Stimulated activated CD8-positive, alpha-beta memory T cell treated with anti-CD3 and anti-CD28 coated beads, Interleukin-7, amount 100 ng/mL, for 1 hour (primary cell): ENCODE measurements around the gene RILPL1.
"Not testable (repeated sequence)": the region's sequence is repeated elsewhere in the genome, so short reads cannot be mapped to it uniquely, and the experiment has no call there.

Experiments
- DNase-seq, 2 donors: peaks; one replicate each; pipeline ENCODE4 v3.0.0-alpha.2; 2020; ENCODE audit warnings: low read depth in 2 of 2

Gene RILPL1

GRCh38 chr12:123533672-123534643 is at the start of gene RILPL1:
Gene RILPL1 (minus strand): TSS chr12:123533719. CDS start chr12:123533482, 237 bp downstream.
- DNase-seq = peak in 1 of 2 donors; percentile 12

DNA sequence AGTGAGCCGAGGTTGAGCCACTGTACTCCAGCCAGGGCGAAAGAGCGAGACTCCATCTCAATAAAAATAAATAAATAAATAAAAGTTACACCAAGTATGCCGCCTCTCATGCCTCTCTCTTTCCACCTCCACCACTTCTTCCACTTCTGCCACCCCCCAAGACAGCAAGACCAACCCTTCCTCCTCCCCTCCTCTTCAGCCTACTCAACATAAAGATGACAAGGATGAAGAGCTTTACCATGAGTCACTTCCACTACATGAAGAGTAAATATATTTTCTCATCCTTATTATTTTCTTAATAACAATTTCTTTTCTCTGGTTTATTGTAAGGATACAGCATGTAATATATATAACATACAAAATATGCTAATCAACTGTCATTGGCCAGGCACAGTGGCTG is 47.3 kb upstream of the RILPL1 start:
- DNase-seq = no peak

GRCh38 chr12:123578829-123579228 is 45.3 kb upstream of the RILPL1 start:
- not testable (repeated sequence) for DNase-seq

DNA sequence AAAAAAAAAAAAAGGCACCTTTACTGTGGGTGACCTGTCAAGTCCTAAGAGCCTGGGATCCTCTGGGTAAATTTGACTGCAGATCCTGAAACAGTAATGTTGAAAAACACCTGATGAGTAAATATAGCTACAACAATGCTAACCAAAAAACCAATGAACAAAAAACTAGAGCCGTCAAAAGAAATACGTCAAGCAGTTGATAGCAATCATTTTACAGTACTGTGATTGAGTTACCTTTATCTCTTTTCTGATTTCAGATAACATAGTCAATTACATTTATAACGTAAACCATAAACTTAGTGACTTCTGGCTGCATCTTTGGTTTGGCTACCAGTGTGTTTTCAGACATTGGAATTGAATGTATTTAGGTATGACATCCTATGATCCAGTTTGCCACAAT is 44.7 kb upstream of the RILPL1 start:
- DNase-seq = no peak

- DNase-seq = no peak
These were observed 43.1 kb upstream of the RILPL1 start for GRCh38 chr12:123576611-123577010.

DNA sequence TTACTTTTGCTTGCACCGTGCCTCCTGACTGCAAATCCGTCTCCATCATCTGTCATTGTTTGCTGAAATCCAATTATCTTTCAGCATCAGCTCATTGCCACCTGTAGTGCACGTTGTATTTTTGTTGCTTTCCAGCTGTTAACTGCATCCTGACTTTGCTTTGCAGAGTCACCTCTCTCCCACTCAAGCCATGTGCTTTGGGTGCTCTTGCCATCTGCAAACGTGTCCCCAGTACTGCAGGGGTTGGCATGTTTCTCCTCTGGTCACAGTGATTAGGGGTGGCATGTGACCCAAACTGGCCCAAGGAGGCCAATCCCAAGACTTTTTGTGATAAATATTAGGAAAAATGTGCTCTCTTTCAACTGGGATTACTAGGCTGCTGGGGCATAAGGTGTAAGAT is 40.4 kb upstream of the RILPL1 start:
- DNase-seq = no peak

GRCh38 chr12:123572391-123572790 is 38.9 kb upstream of the RILPL1 start:
- no peak for DNase-seq

DNA sequence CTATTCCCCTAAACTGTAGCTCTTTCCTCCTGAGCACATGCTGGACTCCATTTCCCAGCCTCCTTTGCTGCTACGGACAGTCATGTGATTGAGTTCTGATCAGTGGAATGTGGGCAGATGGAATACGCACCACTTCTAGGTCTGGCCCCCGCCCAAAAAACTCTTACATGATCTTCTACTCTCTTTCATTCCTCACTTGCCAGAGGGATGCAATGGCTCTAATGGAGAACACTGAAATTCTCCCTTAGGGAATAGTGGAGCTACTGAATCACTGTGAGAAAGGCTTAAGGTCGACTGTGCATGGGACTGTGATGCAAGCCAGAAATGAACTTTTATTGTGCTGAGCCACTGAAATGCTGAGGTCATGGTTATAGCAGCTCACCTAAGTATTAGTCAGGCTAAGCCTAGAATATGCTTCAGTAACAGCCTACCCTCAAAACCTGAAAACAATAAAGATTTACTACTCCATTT is 37.9 kb upstream of the RILPL1 start:
- DNase-seq = no peak

DNA sequence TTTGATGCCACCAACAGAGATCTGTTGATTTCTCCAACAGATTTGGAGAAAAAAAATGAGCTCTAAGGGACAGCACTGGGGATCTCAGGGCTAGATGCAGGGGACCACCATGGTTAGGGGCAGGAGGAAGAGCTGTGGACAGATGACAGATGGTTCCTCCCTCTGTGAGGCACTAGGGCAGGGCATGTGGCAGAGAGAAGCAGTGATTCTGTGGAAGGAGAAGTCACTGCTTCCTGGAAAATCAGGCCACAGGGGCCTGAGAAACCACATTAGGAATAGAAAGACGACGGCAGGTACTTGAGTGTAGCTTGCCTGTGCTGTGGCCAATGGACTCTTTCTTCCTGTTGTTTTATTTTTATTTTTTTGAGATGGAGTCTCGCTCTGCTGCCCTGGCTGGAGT is 25.9 kb upstream of the RILPL1 start:
- no peak for DNase-seq

- DNase-seq = not testable (repeated sequence)
These were observed 25.0 kb upstream of the RILPL1 start for GRCh38 chr12:123558487-123558886.

DNA sequence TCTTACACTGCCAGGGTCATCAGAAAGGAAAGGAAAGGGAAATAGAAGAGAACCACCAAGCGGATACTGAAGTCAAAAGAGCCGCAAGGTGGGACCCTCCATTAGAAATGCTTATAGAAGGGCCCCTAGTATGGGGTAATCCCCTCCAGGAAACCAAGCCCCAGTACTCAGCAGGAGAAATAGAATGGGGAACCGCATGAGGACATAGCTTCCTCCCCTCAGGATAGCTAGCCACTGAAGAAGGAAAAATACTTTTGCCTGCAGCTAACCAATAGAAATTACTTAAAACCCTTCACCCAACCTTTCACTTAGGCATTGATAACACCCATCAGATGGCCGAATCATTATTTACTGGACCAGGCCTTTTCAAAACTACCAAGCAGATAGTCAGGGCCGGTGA is 21.3 kb upstream of the RILPL1 start:
- DNase-seq = not testable (repeated sequence)

GRCh38 chr12:123554136-123554535 is 20.6 kb upstream of the RILPL1 start:
- not testable (repeated sequence) for DNase-seq

DNA sequence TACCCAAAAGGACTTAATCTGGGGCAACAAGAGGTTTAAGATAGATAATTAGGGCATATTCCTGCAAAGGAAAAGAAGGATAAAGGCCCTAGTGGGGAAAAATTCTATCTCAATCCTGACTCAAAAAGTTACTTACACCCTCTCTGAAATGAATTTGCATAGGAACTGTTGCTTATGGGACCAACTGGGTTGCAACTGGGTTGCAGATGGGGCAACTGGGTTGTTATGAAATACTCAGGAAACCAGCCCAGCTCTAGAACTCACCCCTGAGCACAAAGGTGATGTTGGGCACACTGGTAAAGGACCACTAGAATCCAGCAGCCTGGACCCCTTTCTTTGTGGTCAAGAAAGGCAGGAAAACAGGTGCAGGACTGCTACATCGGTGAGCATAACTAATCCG is 17.2 kb upstream of the RILPL1 start:
- no peak for DNase-seq

DNA sequence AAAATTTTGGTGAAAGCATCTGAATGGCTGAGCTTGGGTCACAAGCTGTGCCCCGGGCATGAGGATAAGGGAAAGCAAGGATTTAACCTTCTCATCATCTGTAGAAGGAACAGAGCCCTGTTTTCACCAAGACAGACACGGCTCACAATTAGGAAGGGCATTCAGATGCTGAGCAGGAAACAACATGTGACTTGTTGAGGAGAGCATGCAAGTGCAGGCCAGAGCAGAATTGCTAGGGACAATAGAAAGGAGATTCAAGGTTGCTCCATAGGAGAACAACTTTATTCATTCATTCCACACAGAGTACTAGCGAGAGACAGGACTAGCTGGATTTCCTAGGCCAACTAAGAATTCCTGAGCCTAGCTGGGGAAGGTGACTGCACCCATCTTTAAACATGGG is 14.6 kb upstream of the RILPL1 start:
- no peak for DNase-seq

DNA sequence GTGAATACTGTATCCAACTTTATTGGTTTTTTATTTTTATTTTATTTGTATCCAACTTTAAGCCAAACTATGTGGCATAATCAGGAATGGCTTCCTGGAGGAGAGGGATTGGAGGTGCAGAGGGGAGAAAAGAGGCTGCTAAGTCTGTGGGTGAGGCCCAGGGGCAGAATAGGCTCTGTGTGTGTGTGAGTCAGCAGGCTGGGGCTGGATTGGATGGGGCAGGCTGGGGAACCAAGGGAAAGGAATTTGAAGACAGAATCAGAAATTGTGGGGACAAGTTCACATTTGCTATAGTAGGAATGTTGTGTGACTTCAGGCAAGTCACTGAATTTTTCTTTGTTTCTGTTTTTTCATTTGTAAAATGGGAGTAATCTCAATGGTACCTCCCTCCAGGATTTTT is 12.8 kb upstream of the RILPL1 start:
- DNase-seq = no peak

GRCh38 chr12:123543541-123543940 is 10.0 kb upstream of the RILPL1 start:
- no peak for DNase-seq

DNA sequence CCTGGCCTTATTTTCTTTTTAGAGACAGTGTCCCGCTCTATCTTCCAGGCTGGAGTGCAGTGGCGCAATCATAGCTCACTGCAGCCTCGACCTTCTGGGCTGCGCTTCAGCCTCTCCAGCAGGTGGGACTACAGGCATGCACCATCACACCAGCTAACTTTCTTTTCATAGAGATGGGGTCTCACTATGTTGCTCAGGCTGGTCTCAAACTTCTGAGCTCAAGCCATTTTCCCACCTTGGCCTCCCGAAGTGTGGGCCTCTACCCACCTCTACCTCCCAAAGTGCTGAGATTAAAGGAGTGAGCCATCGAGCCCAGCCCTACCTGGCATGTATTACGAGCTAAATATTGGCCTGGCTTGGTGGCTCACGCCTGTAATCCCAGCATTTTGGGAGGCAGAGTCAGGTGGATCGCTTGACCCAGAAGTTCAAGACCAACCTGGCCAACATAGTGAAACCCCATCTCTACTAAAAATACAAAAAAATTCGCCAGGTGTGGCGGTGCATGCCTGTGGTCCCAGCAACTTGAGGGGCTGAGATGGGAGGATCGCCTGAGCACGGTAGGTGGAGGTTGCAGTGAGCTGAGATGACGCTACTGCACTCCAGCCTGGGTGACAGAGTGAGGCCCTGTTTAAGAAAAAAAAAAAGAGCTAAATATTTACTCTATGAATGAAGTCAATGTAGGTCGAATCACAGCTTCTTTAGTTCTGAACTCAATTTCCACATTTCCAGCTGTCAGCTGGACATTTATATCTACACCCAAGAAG is 7.6 kb upstream of the RILPL1 start:
- no peak for DNase-seq

- DNase-seq = not testable (repeated sequence)
These were observed 2.4 kb upstream of the RILPL1 start for GRCh38 chr12:123535952-123536351.

DNA sequence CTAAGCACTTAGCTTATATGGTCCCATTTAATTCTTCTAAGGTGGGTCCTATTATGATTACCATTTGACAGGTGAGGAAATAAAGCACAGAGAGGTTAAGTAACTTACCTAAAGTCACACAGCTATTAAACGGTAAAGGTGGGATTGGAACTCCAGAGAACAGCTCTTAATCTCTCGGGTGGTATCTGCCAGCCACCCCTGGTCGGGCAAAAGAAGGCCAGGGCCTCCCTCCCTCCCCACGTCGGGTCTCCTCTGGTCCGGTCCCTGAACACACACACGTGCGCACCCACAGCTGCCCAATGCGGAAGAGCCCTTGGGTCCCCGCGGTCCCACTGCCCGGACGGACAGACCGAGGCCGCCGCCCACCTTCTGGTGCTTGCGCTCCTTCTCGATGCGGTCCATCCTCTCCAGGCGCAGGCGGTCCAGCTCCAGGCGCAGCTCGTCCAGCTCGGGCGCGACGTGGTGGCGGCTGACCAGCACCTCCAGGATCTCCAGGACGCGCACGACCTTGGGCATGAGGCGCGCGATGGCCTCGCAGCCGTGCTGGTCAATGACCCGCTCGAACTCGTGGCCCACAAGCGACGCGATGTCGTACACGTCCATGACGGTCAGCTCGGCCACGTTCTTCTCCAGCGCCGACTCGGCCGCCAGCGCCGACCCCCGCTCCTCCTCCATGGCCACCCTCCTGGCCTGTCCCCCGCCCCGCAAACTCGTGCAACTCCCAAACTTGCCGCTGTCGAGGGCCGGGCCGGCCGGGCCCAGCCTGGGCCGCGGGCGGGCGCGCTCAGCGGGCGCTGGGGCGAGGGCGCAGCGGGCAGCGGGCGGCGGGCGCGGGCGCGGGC is 490 bp downstream of the RILPL1 start:
- no peak for DNase-seq

GRCh38 chr12:123532019-123532418 is 1.5 kb downstream of the RILPL1 start:
- no peak for DNase-seq

GRCh38 chr12:123531091-123531490 is 2.4 kb downstream of the RILPL1 start:
- no peak for DNase-seq

DNA sequence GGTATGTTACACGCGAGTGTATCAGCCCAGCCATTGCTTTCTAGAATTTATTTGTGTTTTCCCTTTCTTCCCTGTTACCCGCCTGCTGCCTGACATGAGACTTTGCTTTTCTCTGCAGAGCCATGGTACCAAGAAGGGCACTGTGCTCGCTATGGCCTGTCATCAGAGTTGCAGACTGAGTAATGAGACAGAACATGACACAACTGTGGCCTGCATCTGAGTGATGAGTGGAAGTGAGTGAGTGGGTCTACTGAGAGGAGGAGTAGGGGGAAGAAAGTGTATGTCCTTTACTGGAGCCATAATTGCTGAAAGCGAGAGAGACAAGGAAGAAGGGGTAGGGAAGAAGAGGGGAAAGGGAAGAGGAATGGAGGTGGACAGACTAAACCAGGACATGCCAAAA is 2.9 kb downstream of the RILPL1 start:
- no peak for DNase-seq
